Measurements from ENCODE around the gene DNAL4.

Gene DNAL4

DNA sequence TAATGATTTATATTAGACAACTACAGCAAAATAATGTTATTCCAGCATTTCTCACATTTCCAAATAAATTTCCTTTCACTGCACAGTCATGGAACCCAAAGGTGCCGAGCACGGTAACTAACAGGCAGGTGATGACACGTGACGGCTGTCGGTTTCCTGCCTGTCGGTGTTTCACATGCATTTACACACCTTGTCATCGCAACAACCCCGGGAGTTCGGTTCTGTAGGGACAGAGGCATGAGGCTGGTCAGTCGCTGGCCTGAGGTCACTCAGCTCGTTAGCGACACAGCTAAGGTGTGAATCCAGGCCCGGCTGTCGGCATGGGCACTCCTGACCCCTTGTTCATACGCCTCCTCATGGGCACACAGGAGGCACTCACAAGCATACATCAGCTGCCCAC is 9.9 kb downstream of the DNAL4 start:
- DNase-seq (ENCODE audit: low spot score): no peak

GRCh38 chr22:38783095-38783615 is 10.8 kb downstream of the DNAL4 start:
- DNase-seq (ENCODE audit: low spot score): no peak

- no peak for DNase-seq (ENCODE audit: low spot score)
These were observed 11.4 kb downstream of the DNAL4 start for GRCh38 chr22:38782402-38783094.

DNA sequence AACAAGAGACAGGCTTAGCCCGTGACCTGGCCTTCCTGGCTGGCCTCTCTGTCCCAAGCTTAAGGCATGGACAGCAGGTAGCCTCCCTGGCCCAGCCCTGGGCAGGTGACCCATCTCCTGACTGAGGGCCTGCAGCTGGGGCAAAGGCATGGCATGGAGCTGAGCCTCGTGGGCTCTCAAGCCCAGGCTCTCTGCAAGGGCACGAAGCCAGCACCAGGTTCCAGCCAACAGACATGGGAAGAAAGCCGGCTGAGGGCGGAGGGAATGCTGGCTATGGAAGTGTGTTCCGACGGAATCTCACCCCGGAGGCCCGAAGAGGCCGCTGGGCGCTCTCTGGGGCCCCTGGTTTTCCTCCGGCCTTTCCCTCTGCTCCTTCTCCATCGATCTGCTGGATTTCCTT is 12.9 kb downstream of the DNAL4 start:
- no peak for DNase-seq (ENCODE audit: low spot score)

DNA sequence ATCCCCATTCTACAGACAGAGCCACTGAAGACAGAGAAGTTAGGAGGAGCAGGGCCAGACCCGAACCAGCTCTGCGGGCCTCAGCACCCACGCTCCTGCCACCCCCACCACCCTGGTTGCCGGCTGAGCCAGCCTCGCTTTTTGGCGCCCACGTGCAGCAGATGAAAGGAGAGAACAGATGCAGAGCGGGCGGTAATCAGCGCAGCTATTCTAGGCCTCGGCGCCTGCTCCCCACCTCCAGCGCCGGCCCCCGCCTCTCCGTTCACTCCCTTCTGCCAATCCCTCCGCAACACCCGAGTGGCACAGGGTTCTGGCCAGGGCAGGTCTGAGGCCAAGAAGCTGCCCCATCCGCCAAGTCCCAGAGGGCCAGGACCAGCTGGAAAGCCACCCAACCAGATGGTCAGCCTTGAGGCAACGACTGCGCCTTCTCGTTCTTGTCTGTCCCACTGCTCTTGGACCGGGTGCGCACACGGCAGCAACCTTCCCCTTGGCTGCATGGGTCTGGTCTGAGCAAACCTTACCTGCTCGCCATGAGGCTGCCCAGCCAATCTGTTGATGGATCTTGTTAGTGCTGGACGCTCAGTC is 16.8 kb downstream of the DNAL4 start:
- DNase-seq (ENCODE audit: low spot score): no peak

- DNase-seq (ENCODE audit: low spot score): no peak
These were observed 17.9 kb downstream of the DNAL4 start for GRCh38 chr22:38776086-38776485.

DNA sequence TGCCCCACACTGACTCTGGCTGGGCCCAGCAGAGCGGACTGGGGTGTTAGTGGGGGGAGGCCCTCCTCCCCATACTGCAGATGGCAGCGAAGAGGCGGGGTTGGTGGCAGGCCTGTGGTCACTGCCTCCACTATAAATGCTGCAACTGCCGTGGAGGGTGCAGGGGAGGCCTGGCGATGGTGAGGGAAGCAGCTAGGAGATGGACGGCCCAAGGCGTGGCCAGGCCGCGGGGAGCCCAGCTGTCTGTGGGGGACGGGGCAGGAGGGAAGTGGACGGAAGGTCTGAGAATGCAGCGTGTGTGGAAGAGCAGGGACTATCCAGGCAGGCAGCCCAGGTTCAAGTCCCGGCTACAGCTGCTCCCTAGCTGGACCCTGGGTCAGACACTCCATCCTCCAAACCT is 18.3 kb downstream of the DNAL4 start:
- DNase-seq (ENCODE audit: low spot score): no peak

GRCh38 chr22:38774496-38775166 is 19.3 kb downstream of the DNAL4 start:
- no peak for DNase-seq (ENCODE audit: low spot score)

- DNase-seq (ENCODE audit: low spot score): no peak
These were observed 20.5 kb downstream of the DNAL4 start for GRCh38 chr22:38773363-38773946.

- DNase-seq (ENCODE audit: low spot score): no peak
These were observed 21.4 kb downstream of the DNAL4 start for GRCh38 chr22:38772623-38772873.

GRCh38 chr22:38770257-38770949 is 23.5 kb downstream of the DNAL4 start:
- no peak for DNase-seq (ENCODE audit: low spot score)

- no peak for DNase-seq (ENCODE audit: low spot score)
These were observed 25.9 kb downstream of the DNAL4 start for GRCh38 chr22:38768036-38768435.

DNA sequence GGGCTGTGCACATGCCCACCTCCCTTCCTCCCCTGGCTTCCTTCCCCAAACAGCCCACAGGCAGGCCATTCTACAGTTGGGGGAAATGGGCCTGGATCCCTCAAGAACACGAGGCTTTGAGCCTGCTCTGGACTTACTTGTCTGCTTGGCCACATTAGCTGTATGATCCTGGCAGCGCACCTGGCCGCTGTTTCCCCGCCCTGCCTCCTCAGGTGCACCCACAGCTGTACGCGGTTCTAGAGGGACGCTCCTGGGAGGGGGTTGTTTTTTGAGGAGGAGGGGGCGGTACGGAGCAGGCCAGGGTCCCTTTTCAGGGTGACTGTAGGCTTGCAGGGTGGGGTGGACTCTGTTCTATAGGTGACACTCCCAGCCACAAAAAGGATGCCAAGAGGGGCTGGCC is 26.6 kb downstream of the DNAL4 start:
- no peak for DNase-seq (ENCODE audit: low spot score)

GRCh38 chr22:38766076-38766777 is 27.7 kb downstream of the DNAL4 start:
- DNase-seq (ENCODE audit: low spot score): peak; percentile 57

GRCh38 chr22:38762551-38762983 is 31.4 kb downstream of the DNAL4 start:
- no peak for DNase-seq (ENCODE audit: low spot score)

DNA sequence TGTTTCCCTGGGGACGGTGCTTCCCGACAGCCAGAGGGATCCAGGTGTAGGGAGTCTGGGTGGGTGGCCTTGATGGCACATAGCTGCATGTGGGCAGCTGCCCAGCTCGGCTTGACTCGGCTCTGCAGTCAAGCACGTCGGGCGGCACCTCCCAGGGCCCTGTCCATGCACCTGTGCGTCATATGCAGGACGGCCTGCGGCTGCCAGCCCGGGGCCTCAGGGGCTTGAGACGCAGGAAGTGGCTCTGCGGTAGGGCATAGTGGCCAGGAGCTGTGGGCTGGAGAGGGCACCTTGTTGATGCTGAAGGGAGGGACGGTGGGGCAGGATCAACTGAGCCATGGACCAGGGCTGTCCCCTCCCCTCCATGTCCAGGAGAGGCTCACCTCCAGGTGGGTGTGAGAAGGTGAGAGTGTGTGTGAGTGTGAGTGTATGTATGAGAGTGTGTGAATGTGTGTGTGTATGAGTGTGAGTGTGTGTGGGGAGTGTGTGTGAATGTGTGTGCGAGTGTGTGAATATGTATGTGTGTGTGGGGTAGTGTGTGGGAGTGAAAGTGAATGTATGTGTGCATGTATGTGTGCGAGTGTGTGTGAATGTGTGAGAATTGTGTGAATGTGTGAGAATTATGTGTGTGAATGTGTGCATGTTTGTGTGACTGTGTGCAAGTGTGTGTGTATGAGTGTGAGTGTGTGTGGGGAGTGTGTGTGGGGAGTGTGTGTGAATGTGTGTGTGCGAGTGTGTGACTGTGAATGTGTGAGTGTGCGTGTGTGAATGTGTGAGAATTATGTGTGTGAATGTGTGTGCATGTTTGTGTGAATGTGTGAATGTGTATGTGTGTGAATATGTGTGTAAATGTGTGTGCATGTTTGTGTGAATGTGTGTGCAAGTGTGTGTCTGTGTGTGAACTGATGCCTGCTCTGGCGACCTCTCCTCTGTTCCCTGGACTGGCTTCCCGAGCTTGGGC is 32.5 kb downstream of the DNAL4 start:
- DNase-seq (ENCODE audit: low spot score): no peak

DNA sequence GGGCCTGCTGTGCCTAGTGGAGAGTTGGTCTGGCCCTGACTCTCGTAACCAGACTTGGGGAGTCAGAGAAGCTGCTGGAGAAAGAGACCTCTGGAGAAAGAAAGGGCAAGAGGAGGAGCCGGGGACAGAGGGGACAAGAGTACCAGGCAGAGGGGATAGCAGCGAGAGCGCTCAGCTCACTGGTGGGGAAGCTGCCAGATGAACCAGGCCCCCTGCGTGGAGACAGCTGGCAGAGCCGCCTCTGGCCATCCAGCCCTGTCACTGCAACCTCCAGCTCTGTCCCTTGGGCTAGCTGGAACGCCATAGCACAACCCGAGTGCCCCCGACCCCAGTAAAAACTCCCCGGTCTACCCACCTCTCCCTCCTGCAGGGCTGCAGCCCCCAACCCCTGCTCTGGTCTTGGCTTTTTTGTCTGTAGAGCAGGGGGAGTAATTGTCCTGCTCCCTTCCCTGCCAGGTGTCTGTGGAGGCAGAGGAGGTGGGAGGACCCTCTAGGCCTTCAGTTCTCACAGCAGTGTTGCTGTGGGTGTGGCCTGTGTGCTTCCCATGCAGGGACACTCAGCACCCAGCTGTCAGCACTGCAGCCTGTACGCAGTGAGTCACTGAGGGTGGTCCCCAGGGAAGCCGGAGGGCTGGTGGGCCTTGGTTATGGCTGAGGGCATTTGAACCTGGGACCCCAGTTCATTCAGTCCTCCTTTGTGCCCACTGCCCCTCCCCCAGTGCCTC is 33.3 kb downstream of the DNAL4 start:
- DNase-seq (ENCODE audit: low spot score): no peak

- no peak for DNase-seq (ENCODE audit: low spot score)
These were observed 34.9 kb downstream of the DNAL4 start for GRCh38 chr22:38759005-38759404.

- peak; percentile 62 for DNase-seq (ENCODE audit: low spot score)
These were observed 35.5 kb downstream of the DNAL4 start for GRCh38 chr22:38758276-38758945.

DNA sequence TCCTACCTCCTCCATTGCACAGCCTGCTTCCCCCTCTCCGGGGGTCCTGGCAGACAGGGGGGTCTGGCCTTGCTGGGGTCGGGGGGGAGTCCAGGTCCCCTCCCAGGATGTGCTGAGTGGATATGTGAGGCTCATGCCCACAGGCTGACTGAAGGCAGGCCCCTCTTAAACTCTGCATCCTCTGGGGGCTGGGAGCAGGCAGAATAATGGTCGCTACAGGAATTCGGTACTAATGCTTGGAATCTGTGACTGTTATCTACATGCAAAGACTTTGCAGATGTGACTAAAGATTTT is 36.5 kb downstream of the DNAL4 start:
- no peak for DNase-seq (ENCODE audit: low spot score)
